CD1c-positive myeloid dendritic cell (primary cell): ENCODE data around the gene PPFIBP1.
"Not testable (repeated sequence)": the region's sequence is repeated elsewhere in the genome, so short reads cannot be mapped to it uniquely, and the experiment has no call there.

Experiments used
- DNase-seq: peaks from one replicate; pipeline ENCODE4 v3.0.0-alpha.2; 2016; ENCODE audit errors: extremely low spot score

PPFIBP1 gene

GRCh38 chr12:27627123-27627852 lies 103.3 kb downstream of the PPFIBP1 start:
- DNase-seq: peak; percentile 36

GRCh38 chr12:27627853-27628469 lies 104.0 kb downstream of the PPFIBP1 start:
- not testable (repeated sequence) for DNase-seq

GRCh38 chr12:27630219-27630618 lies 106.2 kb downstream of the PPFIBP1 start:
- DNase-seq: not testable (repeated sequence)

GRCh38 chr12:27631365-27631764 lies 107.4 kb downstream of the PPFIBP1 start:
- no peak for DNase-seq

GRCh38 chr12:27631813-27632491 lies 107.9 kb downstream of the PPFIBP1 start:
- no peak for DNase-seq

- DNase-seq: peak; percentile 55
Observed at GRCh38 chr12:27635349-27635972, 111.5 kb downstream of the PPFIBP1 start.

- DNase-seq: not testable (repeated sequence)
Observed at GRCh38 chr12:27636569-27636968, 112.6 kb downstream of the PPFIBP1 start.

- DNase-seq: no peak
Observed at GRCh38 chr12:27637524-27637923, 113.5 kb downstream of the PPFIBP1 start.

GRCh38 chr12:27639265-27639664 lies 115.3 kb downstream of the PPFIBP1 start:
- no peak for DNase-seq

- not testable (repeated sequence) for DNase-seq
Observed at GRCh38 chr12:27640566-27641200, 116.7 kb downstream of the PPFIBP1 start.

GRCh38 chr12:27642361-27642760 lies 118.4 kb downstream of the PPFIBP1 start:
- DNase-seq: not testable (repeated sequence)

- not testable (repeated sequence) for DNase-seq
Observed at GRCh38 chr12:27642892-27643291, 118.9 kb downstream of the PPFIBP1 start.

- no peak for DNase-seq
Observed at GRCh38 chr12:27644158-27644845, 120.3 kb downstream of the PPFIBP1 start.

- DNase-seq: no peak
Observed at GRCh38 chr12:27645671-27646070, 121.7 kb downstream of the PPFIBP1 start.

- DNase-seq: no peak
Observed at GRCh38 chr12:27646149-27646548, 122.1 kb downstream of the PPFIBP1 start.

- DNase-seq: no peak
Observed at GRCh38 chr12:27650011-27650410, 126.0 kb downstream of the PPFIBP1 start.

GRCh38 chr12:27651201-27651600 lies 127.2 kb downstream of the PPFIBP1 start:
- DNase-seq: no peak

GRCh38 chr12:27652174-27652763 lies 128.3 kb downstream of the PPFIBP1 start:
- DNase-seq: peak; percentile 74

- DNase-seq: no peak
Observed at GRCh38 chr12:27653661-27654060, 129.7 kb downstream of the PPFIBP1 start.

GRCh38 chr12:27655476-27655875 lies 131.5 kb downstream of the PPFIBP1 start:
- not testable (repeated sequence) for DNase-seq

- no peak for DNase-seq
Observed at GRCh38 chr12:27657296-27657695, 133.3 kb downstream of the PPFIBP1 start.
